Fibroblast of the aortic adventitia (primary cell): ENCODE results near the gene RTN4R. TPM values are rescaled to one million over a fixed set of nuclear protein-coding genes. Genes with fewer than 3 reads are reported as not detected.
"Not testable (repeated sequence)": the region's sequence is repeated elsewhere in the genome, so short reads cannot be mapped to it uniquely, and the experiment has no call there.

ENCODE experiments used
- DNase-seq: peaks from one replicate; pipeline ENCODE4 v3.0.0-alpha.2; 2010; ENCODE audit warnings: low read depth
- H3K4me3 ChIP-seq: 2 replicates; pipeline ENCODE4 v1.5.1; 2011; ENCODE audit warnings: low read depth, mild to moderate bottlenecking, control low read depth, low read length, moderate library complexity
- CTCF ChIP-seq: IDR thresholded peaks from 2 replicates; pipeline ENCODE4 v1.5.1; 2011; ENCODE audit warnings: mild to moderate bottlenecking, low read length, control low read depth, inconsistent platforms; ENCODE audit not compliant: insufficient read depth
- total RNA-seq: library from RNA; depleted of rRNA; stranded (reverse); fragments of >200 nt; gene quantifications from 2 replicates; pipeline ENCODE4 v1.2.3, GENCODE V29; 2012; ENCODE audit warnings: low replicate concordance

The RTN4R gene
- total RNA-seq, 1 donor = 0.09 TPM

DNA sequence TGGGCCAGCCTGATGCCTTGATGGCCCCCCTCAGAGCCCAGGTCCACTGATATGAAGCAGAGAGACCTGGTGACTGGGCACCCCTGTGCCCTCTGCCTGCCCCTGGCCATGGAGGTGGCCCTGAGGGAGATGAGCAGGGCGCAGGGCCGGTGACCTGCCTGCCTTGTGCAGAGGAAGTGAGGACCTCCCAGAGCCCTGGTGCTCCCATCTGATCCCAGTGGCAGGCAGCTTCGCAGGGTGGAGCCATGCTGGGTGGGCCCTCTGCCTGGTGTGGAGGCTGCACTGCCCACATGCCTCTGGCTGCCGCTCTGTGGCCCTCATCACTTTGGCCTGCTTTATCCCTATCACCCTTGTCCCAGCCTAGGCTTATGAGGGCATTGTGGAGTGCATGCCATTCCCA lies 1.1 kb upstream of the RTN4R start:
- not testable (repeated sequence) for H3K4me3 ChIP-seq, DNase-seq

DNA sequence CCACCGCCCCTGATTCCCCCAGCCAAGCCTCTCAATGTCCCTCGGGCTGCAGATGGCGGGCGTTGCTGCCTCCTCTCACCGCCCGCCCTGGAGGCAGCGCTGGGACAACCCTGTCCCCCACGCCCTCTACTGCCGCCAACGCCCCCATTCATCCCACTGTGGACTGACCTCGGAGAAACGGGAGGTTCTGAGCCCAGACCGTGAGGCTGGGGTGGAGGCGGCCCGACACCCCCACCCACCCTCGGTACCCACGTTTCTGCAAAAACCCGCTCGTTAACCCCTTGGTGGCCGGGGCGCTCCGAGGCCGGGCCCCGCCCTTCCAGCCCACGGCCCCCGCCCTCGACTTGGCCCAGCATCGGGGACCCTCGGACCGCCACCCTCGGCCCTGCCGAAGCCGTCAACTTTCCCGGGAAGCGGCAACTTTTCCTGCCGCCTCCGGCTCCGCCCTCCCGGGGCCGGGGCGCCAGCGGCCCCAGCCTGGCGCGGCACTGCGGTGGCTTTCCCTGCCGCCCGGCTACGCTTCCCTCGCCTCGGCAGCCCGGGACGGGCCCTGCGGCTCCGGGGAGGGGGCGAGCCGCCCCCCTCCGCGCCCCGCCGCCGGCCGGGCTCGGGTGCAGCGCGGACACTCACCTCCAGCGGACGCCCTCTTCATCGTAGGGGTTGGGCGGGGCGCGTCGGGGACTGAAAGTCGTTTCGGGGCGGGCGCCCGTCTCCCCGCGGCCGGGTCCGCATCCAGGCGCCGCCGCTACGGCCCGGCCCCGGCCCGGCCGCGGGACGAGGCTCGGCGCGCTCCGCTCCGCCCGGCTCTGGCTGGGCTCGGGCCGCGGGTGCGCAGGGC lies 458 bp downstream of the RTN4R start:
- TF ChIP-seq CTCF = no peak
- no peak overlapping the region for H3K4me3 ChIP-seq
- DNase-seq = no peak

GRCh38 chr22:20266667-20267440 lies 1.3 kb downstream of the RTN4R start:
- DNase-seq, H3K4me3 ChIP-seq: not testable (repeated sequence)

DNA sequence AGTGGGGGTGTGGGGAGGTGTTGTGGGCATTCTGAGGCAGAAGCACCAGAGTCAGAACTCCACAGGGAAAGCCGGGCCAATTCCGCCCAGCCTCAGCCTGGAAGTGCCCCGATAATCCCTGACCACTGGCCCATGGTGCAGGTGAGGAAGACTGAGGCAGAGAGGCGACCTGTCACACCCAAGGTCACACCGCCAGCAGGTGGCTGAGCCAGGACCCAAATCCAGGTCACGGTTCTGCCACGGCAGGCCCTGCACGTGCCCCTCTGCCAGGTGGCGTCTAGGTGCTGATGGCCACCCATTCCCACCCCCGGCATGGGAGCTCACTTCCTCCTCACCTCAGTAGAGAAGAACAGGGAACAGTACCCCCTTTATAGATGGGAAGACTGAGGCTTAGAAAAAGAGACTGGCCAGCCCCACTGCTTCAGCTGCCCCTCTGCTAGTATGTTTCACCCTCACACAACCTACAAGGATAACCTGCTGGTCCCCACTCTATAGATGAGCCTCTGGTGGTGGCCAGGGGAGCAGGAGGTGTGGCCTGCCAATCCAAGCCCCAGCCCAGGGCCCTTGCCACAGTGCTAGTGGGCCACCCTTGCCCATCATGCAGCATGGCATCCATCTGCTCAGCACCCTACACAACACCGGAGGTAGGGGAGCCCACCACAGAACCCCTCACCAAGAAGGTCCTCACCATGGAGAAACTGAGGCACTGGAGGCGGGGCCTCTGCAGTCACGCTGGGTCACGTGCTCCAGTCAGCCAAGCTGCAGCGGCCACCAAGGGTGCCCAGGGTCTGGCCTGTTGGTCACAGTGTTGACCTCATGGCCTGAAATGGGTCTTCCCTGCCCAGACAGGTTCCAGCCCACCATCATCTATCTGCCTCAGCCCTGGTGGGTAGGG lies 2.1 kb downstream of the RTN4R start:
- DNase-seq, H3K4me3 ChIP-seq: not testable (repeated sequence)

DNA sequence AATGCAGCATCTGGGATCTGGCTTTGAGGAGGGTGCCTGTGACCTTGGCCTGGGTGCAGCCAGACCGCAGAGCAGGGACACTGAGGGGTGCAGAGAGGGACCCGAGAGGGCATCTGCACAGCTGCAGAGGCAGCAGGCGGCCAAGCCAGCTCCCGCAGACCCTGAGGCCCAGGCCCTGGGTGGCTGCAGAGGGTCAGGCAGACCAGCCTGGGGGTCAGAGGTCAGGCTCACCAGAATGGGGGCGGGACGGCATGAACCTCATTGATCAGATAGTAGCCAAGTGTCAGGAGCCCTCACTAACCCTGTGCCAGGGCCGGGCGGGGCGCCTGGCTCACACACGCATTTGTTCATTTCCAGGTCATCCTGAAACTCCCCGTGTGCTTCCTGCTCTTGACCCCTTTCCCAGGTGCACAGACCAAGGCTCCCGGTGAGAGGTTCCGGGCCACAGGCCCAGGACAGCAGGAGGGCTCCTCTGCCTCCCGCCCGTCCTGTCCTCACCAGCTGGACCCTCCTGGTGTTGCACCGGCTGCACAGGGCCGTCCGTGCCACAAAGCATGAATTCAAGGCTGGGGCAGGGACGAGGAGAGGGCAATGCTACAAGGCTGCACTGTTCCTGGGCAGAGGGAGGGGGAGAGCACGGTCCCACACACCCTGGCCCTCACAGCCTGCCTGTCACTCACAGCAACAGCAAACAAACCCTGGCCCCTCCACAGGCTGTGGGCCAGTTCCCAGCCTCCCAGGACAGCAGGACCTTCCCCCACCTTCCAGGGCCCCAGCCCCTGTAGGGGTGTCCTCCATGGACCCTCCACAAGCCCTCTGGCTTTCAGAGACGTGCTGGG lies 3.3 kb downstream of the RTN4R start:
- TF ChIP-seq CTCF = no peak
- no peak for DNase-seq
- H3K4me3 ChIP-seq = no peak overlapping the region

DNA sequence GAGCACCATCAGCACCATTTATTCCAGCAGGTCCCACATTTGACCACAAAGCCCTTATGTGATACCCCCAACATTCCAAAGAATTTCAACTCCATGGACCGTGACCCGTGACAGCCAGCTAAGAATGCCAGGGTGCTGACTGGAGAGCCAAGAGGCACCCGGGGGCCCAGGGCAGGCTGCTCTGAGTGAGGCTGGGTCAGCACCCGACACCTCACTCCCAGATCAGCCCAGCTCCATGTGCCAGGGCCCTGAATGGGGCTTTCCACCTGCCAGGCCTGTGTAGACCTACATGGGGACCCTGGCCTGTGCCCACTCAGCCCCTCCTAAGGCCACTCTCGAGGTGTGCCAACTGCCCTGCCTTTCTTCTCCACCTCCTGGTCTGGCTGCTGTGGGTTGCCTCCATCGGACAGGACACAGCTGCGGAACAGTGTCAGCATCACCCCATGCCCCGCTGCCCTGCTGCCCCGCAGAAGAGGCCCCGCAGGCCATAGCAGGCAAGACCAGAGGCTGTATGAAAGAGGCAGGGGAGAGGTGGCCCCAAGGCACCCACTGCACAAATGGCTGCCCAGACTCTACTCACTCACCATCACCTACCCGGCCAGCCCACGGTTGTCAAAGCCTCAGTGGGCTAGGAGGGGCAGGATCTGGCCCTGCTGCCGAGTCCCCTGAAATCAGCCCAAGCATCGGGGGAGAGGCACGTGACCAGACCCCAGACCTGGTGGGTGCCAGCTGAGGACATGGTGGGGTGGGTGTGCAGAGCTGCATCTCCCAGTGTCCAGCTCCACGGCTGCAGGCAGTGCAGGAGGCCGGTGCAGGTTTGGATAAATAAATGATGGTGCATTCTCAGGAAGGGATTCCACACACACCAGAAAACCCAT lies 4.5 kb downstream of the RTN4R start:
- H3K4me3 ChIP-seq, DNase-seq: not testable (repeated sequence)

DNA sequence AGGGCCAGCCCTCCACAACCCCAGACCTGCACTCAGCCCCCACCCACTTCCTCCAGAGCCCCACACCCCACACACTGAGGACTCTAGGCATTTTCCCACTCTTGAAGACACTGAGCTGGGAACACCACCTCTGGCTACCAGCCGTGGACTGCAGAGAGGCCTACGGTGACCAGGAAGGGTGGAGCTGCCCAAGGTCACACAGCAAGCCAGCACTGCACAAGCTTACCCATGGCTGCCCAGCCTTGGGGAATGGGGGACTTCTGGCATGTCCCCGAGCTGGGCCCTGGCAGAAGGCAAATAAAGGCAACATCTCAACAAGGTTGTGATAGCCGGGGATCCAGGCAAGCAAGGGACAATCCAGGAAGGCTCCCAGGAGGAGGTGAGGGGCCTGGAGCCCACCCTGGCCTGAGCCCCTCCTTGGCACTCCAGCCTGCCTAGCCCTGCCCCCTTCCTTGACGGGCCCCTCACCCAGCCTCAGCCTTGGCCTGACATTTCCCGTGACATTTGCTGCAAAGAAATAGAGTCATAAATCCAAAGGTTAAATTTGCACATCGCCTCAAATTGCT lies 5.5 kb downstream of the RTN4R start:
- DNase-seq = no peak
- H3K4me3 ChIP-seq = no peak overlapping the region
- TF ChIP-seq CTCF = no peak
